Right lung (tissue), 5 donors: ENCODE results near the gene ROBO2. TPM values are rescaled to one million over a fixed set of nuclear protein-coding genes. Genes with fewer than 3 reads are reported as not detected.

Experiments
- DNase-seq, 2 donors: peaks; one replicate each; pipeline ENCODE4 v3.0.0-alpha.2; 2013
- polyA plus RNA-seq, 5 donors: library from polyadenylated mRNA; unstranded; fragments of 120-200 nt; gene quantifications; one replicate each; pipeline versions ENCODE4 v1.2.1 to v1.2.3, GENCODE V29; 2013; ENCODE audit warnings: inconsistent platforms in 1 of 5, low replicate concordance in 1 of 5; ENCODE audit not compliant: insufficient read length in 5 of 5, insufficient read depth in 1 of 5

The ROBO2 gene
- polyA plus RNA-seq, 5 donors, result 31.9 to 66.1 (median 59.9) TPM

- DNase-seq, result no peak
Observed at GRCh38 chr3:77096966-77097890, 57.3 kb downstream of the ROBO2 start.

DNA sequence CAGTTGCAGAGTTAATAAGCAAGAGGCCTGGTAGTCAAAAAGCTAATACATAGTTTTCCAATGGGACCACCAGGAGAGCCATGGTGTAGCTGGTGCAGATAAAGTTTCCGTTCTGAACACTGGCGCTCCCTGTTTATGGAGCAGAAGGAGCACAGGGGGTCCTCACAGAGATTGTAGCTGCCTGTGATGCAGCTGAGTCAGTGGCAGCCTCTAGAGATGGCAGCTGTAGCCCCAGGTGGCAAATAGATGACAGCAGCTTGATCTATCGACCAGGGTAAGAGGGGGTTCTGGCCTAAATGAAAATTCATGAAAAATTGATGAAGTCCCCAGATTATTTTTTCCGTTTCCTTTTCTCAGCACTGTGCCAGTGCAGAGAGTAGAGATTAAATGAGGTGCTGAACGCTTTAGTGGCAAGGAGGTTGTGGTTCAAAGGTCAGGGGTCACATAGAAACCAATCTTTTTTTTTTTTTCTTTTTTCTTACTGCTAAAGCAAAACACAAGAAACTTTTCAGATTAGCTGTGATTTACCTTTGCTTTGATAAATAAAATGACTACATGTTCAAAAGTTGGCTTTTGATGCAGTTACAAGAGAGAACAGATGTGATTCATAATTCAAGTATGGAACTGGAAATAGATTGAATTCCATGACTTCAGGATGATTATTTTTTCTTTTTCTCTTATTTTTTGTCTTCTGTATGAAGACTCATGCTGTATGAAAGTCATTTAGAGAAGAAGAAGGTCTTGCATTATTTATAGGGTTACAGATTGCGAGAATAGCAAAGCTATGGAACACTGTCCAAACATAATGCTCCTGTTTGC, 63.3 kb downstream of the ROBO2 start:
- DNase-seq, result no peak

DNA sequence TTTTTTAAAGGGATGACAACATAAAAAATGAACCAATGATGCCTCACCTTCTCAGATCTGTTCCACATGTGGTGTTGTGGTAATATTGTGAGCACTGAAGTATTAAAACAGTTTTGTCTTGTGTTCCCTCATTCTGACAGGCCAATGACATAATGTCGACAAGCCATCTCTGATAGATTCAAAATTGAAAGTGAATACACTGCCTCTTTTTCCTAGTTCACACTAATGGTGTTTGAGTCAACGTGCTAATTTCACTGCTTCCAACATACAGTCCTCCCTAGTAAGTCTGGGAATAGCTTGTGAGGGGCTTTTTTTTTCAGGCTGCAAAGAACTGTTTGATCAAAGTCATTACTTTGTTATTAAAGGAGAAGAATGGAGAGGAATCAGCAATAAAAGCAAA, 82.8 kb downstream of the ROBO2 start:
- no peak for DNase-seq

DNA sequence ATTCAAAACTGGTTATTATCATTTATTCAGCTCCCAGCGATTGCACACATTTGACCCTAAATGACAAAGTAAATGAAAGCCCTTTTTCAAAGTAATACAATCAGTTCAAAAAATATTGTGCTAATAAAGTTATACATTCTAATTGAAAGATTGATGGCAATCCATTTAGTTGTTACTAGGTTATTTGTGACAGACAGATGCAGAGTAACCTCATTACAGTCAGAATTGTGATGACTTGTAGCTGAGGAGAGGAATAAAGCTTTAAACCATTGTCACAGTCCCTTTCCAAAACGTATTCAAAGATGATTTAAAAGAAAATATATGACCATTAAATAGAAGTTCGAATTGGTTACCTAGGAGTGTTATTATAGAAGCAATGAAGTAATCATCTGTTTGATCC, 86.1 kb downstream of the ROBO2 start:
- no peak for DNase-seq

DNA sequence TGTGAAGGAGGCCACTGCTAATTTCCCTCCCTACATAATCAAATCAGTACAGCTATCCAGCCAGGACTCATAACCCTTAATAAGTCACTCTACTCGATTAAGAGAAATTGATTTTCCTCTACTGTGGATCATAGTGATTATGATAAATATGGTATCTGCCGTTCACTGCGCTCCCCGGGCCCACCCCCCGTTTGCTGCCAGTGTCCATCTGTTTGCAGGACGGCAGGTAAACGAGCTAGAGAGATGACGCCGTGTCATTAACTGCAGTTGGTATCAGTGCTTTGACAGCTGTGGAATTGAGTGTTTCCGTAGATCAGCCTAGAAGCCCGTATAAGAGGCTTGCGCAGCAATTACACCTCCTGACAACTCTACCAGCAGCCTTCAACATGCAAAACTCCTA, 94.9 kb downstream of the ROBO2 start:
- no peak for DNase-seq

DNA sequence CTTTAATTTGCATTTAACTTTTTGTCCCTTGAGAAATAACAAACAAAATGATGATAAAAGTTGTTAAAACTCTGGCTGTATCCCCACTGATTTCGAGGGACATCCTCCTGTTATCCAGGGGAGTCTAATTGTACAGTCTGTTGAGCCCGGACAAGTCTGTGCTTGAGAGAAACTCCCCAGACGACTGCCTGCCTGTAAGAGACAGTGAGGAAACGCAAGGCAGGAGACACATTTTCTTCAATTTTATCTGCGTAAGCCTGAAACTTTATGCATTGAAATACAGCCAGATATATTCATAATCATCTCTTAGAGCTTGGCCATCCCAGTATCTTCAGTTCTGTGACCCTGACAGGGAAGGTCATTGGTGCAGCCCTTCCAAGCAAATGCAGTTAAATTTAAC, 97.7 kb downstream of the ROBO2 start:
- DNase-seq, result no peak

GRCh38 chr3:77139624-77140023, 99.7 kb downstream of the ROBO2 start:
- DNase-seq, result no peak

GRCh38 chr3:77141423-77141822, 101.5 kb downstream of the ROBO2 start:
- no peak for DNase-seq

DNA sequence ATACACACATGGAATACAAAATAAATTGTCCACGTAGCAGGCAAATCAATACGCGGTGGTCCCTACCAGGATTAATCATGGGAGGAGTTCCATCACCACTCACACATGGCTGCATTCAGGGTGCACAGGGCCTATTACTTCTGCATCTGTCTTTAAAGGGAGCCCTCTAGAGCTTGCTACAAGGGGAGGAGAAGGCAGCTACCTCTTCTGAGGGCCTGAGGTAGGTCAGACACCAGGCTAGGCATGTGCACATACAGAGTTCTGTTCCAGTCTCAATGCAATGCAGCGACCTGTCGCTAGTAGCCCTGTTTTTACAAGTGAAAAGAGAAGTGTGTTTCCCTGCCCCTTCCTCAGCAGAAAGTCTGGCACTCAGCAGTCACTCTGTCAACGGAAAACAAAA, 102.7 kb downstream of the ROBO2 start:
- DNase-seq, result no peak

DNA sequence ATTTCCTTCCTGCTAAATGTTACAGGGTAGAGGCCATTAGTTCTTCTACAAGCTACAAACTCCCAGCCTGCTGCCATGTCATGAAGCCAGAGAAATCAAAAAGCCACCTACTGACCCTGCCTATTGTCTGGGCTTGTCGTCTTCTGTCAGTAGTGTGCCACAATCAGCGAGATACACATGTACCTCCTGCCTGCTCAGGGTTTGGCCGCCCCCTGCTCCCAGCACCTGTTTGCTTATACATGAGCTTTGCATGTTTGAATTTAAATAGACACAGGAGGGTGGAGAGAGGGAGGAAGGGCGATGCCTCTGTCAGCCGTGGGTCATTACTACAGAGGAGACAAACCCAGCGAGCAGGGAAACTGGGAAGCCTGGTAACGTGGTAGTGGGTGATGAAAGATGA, 106.1 kb downstream of the ROBO2 start:
- no peak for DNase-seq

DNA sequence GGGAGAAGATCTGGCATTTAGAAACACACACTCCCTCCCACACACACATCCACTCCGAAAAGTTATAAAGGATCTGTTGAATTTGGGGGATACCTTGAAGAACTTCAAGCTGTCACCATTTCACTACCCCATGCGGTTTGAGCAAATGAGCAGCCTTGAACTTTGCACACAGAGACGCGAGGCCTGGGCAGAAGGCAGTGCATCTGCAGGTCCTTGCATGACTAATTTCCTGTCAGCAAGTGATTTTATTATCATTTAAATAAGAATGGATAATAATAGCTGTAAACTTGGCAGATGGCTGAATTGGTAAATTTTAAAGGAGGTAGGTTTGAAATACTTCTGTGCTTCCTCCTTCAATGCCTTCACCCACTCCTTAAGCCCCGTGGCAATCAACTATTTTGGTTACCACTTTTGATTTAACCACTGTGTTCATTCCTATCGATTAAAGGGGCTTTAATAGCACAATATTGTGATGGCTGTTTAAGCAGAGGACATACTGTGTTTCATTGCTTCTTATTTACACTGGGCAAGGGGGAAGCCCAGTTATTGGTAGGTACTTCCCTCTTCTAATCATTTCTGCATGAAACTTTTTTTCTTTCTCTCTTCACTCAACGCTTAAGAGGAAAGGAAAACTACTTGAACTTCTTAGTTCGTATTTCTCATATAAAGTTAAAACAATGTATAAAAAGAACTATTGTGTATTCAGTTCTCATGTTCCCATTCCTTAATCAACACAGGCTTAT, 108.1 kb downstream of the ROBO2 start:
- DNase-seq, result no peak

DNA sequence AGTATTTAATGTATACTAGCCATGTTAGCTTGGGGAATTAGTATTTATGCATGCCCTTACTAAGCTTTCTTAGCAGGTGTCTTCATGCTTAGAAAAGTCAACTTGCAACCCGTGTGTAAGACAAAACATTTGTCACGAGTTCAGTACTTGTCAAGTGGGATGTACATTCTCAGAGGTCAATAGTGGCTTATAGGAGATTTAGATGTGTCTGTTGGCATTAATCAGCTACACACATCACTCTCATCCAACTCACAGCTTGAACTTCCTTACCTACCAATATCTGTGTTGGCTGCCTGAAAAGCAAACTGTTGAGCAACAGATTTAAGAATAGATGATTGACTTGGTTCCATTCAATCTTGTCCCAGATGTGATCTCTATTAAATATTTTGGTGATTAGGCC, 109.5 kb downstream of the ROBO2 start:
- no peak for DNase-seq

DNA sequence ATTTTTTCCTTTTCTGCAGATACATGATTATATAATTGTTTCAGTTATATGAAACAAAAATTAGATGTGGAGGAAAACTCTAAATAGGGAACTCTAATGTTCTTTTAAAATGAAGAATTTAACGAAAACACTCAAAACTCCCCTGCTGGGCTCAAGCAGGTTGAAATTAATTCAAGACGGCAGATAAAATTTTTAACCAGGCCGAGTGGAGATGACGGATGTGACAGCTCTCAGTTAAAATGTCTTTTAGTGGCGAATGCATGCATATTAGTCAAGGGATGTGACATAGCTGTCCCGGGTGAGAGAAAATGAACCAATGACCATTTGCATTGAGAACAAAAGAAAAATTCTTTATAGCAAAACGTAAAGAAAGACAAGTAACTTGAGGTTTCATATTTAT, 110.1 kb downstream of the ROBO2 start:
- no peak for DNase-seq

DNA sequence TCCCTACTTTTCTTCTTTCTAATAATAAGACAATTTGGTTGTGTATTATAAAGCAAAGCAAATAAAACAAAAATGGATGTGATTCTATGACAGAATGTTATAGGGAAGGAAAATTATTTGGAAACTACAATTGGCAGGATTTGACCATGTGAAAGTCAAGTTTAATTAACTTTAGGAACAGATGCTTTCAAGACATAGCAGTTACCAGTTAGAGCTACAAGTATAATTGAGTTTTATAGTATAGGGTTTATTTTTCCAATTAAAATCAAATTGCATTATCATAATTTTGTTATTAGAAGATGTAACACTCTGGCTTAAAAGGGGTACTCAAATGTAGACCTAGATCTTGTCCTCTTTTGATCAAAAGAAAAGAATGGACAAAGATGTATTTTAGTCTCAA, 110.9 kb downstream of the ROBO2 start:
- no peak for DNase-seq

DNA sequence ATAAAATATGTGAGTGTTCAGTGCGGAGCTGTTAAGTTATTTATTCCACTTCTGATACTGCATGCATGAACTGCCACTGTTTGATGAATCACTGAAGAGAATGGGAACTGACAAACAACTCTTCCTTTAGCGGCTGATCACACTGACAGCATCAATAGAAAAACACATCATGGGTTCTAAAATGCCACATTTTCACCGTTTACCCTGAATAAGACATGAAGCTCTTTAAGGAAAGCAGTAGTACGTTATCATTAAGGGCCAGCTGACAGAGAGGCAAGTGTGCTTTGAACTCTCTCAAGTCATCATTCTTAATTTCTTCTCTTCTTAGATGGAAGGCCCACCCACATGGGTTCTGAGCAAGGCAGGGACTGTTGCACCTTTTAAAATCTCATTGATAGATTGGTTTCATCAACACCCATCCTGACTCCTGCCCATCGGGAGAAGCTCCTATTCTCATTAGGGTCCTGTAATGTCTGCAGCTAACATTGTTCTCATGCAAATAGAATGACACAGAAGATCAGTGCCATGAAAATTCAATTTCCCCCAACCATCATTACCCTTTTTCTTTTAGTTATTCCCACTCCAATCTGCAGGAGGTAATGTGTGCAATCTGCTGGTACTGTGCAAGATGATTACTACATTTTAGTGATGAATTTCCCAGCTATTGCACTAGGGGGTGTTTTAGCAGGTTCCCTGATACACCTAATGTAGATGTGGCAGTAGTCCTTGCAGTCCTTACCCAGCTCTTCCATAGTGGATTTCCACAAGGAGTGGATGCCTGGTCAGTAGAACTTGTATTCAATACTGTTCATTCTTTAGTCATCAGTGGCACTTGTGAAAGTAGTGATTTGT, 119.1 kb downstream of the ROBO2 start:
- DNase-seq, result no peak

DNA sequence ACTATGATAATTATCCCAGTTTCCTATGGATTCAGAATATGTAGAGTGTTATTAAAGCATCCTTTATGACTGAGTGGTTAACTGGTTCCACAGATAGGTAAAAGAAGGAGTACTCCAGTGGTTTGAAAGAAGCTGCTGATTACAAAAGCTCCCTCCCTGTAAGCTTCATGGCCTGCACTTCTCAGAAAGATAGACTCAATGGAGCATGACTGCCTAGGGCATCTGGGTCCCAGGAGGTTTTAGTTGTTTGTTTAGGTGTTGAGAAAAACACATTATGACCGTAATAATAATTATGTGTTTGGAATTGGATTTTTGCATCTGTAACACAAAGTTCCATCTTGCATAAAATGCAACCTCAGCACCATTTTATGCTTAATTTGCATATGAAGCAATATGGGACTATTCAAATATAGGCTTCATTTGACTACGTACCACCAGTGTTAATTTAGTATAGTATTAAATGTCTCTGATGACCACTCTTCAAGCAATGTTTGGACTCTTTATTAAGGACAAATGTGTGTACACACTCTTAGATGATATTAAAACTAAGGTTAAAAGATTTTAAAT, 121.1 kb downstream of the ROBO2 start:
- no peak for DNase-seq

DNA sequence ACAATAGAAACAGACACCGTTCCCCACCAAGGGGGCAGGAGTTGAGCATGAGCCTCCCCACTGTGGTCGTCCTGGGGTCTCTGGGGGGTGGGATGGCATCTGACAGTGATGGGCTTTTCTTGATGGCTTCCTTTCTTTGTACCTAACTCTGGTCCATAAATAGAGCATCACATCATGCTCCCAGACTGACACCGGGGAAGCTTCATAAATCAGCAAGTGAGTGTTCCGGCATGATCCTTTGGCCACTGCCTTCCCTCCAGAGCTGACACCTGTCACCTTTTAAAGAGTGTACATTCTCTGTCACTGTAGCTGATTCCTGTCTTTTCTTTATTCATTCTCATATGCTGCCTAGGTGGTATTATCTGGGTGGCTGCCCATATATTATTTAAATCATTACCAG, 129.9 kb downstream of the ROBO2 start:
- no peak for DNase-seq

DNA sequence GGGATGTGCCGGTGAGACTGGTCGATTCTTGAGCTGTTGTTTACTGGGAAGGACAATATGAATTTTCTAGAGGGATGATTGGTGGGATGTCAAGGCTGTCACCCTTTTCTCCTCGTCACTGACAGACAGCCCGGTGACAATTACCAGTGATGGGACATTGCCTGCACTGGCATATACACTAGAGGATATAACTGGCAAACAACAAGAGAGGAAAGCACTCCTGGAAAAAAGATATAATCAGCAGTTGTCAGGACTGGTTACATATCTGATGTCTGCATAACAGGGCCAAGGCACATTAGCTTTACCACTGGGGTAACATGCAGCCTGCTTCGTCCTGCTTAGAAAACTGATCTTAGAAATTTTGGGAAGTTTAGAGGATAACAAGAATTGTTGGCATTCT, 131.1 kb downstream of the ROBO2 start:
- no peak for DNase-seq

DNA sequence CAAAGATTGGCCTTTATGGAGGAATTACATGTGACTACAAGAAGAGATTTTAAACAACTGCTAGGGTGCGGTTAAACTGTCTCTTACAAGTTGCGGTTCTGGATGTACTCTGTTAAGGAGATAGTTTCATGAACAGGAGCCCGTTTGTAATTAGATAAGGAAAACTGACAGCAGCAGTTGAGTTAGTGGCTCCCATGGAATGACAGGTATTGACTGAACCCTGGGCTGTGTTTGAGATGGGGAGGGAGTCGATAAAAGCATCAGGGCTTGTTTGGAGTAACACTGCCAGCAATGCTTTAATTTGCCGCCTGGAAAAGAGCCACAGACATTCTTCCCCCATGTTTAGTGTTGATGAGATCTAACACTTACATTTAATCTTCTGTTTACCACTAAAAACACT, 139.9 kb downstream of the ROBO2 start:
- no peak for DNase-seq

- DNase-seq, result no peak
Observed at GRCh38 chr3:77182341-77182740, 142.4 kb downstream of the ROBO2 start.

DNA sequence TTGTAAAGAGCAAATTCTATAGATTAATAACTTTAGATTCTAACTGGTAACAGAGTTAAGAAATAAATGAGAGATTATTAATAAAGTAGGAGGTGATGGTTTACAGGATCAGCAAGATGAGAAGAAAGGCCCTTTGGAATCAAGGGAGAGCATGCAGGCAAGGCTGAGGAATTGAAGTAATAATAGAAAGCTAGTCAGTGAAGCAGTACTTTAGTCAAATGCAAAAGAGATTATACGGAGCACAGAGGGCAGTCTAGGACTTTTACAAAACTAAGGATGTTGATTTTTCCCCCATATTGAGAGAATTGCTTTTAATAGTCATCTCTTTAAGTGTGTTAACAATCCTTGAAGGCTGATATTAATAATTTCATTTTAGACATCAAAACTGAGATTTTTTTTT, 146.4 kb downstream of the ROBO2 start:
- DNase-seq, result peak in 1 of 2 donors; percentile 17
